HG03135 (cell line): ENCODE data around the gene MGLL.

Experiments
- ATAC-seq: cut with Tn5 transposase; IDR thresholded peaks from one replicate; pipeline ENCODE4 v1.9.1; 2021; ENCODE audit warnings: mild to moderate bottlenecking, moderate library complexity; ENCODE audit not compliant: unreplicated experiment

The MGLL gene

DNA sequence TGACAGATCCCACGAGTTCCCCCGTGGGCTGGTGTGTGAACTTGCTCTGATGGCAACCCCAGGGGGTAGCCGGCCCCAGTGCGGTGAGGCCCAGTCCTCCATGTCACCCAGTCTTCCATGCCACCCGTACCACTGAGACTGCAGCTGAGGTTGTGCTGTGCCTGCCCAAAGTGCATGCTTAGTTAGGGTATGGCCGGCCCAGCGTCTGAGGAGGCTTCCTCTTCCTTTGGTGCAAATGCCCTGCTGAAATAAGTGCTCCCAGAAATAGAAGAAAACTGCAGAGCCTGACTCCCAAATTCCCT, 31.5 kb downstream of the MGLL start:
- ATAC-seq: peak; percentile 20

DNA sequence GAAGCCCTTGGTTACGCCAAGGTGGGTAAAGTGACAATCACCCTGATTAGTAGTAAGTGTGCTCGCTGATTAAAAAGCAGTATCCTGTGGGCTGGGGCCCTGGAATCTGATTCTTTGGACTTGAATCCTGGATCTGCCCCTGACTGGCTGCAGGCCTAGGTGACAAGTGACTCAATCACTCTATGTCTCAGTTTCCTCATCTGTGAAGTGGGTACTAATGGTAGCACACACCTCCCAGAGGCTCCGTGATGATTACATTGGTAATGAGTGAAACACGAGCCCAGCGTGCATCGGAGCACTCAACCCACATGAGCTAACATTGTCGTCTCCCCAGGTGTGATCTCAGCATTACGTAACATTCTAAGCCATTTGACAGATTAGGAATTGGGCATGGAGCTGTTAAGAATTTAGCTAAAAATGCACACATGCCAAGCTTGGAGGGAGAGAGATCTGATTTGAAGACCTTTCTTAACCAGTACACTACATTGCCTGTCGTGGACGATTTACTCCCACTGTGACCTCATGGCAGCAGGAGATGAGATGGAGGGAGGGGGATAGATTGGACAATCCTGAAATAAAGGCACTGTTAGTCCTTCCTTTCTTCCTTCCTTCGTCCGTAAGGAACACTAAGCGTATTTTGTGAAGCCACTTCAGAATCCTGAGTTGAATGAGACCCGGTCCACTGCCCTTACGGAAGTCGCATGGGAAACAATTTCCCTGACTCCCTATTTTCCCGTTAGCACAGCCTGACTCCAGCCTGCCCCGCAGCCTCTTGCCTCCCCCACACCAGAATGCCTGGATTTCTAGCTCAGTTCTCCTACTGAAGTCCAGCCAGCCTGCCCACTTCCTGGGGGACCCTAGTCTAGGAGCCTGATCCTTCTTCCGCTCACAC, 32.1 kb downstream of the MGLL start:
- ATAC-seq: no peak

DNA sequence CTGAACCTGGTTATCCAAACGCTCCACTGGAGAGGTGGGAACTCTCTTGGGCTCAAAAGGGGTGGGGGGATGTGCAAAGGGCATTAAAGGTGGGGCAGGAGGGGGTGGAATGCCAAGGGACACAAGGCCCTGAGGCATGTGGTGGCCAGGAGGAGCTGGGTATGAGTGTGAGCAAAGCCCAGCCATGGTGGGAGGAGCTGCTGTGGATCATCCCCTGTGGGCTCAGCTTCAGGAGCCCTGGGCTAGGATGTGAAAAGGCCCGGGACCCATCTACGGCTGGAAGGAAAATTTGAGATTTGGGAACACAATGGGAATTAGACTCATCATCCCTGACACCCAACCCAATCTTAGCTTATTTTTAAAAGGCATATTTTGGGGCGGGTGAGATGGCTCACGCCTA, 33.3 kb downstream of the MGLL start:
- no peak for ATAC-seq

DNA sequence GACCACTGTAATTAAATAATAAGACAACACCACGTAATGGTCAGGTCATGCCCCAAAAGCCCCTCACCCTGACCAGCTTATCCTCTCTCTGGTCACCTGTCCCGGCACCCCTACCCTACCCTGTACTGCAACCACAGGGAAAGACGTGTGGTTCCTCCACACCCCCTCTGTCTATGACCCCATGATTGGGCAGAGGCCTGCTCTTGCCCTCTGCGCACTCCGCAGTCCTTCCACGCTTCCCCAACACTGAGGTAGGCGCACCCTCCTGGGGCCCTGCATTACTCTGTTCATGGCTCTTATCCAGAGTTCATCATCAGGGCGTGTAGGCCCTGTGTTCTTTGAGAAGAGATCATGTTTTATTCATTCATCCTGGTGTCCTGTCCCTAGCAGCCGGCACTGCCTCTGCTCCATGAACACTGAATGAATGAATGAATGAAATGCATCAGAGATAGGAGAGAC, 33.8 kb downstream of the MGLL start:
- ATAC-seq: no peak

DNA sequence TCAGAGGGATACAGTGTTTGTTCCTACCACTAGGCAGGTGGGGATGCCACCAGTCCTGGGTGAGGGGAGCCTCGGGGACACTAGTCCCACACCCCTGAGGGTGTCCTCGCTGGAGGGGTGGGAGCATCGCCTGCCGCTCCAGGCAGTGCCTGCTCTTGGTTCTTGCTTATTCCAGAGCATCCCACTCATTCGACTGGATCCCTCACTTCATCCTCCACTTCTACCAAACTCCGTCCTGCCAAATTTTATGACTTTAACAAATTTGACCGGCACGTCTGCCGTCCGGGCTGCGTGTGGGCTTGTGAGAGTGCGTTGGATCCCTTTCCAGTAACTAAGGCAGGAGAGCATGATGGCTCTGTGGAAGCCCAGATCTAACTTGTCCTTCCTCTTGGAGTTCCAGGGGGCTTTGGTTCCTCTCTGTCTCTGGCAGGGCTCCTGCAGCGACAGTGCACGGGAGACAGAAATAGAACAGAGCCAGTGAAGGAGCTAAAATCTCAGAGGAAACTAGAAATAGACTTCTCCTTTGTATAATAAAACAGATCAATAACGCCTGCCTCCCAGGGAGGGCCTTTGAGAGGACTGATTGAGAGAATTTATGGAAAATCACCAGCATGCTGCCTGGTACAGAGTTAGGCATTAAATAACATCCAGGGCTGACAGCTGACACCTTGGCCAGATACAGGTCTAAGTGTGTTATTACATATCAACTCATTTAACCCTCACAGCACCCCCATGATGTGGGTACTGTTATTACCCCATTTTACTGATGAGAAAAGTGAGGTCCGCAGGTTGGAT, 34.5 kb downstream of the MGLL start:
- no peak for ATAC-seq

DNA sequence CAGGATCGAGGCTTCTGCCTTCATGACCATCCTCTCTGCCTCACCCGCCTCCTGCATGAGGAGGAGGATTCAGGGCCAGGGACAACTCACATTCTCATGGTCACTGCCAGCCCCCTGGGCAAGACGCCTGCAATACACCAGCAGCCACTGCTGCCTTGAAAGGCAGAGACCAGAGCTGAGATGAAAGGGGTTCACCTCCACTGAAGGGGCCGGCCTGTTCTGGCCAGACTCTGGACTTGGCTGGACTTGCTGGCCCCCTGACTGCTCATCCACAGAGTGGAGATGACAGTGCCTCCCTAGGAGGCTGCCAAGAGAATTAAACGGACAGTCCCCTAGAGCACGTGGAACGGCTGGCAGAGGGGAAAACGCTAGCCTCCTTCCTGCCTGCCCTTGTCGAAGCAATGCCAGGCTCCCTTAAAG, 35.2 kb downstream of the MGLL start:
- ATAC-seq: no peak

DNA sequence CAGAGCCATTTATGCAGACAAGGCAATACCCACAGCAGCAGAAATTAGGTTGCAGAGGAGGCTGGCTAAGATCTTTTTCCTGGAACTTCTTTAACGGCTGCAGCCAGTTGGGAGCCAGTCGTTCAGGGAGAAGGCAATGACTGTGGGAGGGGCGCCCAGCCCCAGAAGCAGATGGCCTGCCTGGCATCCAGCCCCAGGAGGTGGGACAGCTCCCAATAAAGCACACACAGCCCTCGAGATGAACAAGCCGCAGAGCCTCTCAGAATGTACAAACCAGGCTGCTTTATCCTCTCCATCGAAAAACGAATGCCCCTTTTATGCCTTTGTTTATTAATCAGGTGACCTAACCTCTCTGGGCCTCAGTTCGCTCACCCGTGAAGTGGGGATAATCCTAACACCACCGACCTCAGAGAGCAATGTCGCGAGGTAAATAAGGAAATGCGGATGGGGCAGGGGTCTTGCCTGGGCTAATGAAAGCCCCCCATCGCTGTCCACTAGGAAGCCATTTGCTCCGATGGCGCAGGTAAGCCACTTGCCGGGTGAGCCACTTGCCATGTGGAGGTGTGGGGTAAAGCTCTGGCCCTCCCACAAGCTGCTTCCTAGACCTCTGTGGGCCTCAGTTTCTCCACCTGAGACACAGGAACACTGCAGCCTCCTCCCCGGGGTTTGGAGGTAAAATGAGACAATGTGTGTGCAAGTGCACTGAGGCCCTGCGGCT, 35.8 kb downstream of the MGLL start:
- no peak for ATAC-seq

DNA sequence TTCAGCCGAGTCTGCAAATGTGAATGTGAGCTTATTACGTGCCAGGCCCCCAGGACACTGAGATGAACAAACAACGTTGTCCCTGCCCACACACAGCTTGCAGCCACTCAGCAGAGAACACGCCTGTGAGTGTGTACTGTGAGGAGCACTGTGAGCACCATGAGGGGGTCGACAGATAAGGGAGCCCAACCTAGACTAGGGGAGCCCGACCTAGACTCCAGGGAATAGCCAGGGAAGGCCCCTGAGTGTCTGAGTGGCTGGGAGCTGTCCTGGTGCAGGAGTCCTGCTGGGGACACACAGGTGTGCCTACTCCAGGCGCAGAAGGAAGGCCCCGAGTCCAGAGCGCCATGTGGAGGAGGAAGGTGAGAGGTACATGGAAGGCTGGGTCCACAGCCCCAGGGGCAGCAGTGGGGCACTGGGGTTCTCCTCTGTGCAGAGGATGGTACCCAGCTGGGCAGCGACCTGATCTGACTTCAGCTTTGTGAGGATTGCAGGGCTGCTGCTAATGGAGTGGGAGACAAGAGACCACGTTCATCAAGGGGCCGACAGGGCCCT, 36.5 kb downstream of the MGLL start:
- ATAC-seq: no peak

DNA sequence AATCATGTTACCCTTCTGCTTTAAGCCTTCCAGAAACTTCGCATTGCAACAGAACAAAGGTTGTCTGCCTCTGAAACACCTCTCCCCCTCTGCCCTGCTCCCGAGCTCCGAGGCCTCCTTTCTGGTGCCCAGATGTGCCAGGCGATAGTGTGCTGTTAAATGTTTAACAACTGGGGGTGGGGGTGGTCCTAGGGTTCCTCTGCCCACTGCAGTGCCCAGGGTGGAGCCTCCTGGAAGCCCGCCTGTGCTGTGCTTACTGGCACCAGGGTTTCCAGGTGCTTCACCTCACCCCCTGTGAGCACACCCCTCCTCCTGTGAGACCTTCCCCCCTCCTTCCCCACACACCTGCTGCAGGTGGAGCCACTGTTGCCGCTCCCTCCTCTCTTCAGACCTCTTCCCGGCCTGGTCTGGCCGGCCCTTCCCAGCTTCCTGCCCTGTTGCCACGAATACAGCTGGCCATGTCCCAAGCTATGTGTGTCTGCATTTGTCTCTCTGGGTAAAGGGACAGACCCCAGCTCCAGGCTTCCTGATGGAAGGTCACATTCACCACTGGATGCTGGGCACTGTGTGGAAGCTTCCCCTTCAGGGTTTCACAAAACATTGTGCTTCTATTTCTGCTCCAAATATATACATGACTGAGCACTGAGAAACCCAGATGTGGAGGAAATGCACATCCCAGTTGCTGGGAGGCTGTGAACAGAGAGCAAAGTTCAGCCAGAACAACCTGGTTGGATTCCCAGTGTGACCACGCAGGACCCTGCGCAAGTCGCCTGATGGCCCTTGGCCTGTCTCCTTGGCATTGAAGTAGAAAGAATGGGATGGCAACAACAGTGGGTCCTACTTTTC, 37.2 kb downstream of the MGLL start:
- ATAC-seq: no peak

DNA sequence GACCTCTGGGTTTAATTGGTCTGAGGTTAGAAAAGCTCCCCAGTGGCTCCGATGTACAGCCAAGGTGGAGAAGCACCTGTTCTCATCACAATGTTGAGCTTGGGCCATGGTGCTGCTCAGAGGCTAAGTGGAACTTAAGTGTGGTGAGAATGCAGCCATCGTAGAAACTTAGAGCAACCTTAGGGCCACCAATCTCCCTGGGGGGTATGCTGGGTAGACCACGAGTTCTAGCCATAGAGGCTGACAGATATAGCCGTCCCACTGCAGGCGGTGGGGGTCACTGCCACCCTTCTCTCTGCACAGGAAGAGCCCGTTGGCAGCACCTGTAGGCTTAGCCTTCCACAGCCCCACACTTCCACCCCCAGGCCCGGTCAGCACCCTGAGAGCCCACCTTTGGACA, 38.0 kb downstream of the MGLL start:
- ATAC-seq: no peak

DNA sequence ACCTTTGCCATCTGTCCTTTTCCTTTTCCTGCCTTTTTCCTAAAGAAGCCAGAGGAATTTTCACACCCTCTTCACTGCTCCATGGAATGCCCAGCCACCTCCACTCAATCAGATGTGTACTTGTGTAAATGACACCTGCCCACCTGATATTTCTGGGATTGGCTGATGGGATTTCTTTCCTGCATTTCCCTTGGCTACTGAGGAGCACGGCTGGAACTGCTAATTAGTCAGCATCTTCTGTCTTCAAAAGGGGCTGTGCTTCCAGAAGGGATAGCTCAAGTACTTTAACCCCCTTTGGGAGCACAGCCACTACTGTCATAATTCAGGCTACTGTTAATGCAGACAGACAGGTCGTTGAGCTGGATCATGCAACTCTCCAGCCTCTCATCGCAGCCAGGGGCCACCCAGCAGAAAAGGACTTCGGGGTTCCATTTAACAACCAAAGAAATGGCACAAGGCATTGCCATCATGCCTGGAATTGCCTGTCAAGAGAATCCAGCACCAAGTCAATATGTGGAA, 38.6 kb downstream of the MGLL start:
- no peak for ATAC-seq

DNA sequence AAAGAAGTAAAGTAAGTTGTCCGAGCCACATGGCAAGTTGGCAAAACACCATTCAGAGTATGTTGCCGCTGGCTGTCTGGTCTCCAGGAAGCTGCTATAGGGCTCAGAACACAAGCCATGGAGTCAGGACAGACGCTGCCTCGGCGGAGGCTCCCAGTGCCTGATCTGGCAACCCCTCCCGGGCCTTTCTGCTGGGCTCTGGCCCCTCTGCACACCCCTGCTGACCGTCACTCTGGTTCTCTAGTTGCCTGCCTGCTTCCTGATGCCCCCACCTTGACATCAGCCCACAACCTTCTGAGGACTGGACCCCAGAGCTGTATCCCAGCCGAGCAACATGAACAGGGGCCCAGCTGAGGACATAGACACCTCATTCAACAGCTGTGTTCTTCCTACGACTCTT, 39.1 kb downstream of the MGLL start:
- no peak for ATAC-seq

DNA sequence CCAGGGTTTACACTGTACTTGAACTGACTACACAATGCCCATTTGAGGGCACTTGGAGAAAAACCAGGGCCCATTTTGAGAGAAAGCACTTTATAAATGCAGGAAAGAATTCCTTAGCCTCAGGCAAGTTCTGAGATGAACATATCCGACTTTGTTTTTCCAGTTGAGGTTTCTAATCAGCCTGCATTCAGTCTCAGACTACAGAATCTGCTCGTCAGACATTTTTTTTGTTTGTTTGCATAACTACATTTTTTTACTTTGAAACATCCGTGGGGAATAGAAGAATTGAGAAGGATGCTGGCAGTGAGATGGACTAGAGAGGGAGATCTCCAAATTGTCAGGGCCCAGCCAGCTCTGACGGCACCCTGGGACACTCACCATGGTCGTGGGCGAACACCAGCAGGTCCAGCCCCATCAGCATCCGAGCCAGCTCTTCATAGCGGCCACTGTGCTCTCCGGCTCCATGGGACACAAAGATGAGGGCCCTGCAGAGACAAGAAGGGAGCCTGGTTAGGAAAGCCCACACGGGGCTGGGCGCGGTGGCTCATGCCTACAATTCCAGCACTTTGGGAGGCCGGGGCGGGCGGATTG, 40.8 kb downstream of the MGLL start:
- ATAC-seq: no peak

DNA sequence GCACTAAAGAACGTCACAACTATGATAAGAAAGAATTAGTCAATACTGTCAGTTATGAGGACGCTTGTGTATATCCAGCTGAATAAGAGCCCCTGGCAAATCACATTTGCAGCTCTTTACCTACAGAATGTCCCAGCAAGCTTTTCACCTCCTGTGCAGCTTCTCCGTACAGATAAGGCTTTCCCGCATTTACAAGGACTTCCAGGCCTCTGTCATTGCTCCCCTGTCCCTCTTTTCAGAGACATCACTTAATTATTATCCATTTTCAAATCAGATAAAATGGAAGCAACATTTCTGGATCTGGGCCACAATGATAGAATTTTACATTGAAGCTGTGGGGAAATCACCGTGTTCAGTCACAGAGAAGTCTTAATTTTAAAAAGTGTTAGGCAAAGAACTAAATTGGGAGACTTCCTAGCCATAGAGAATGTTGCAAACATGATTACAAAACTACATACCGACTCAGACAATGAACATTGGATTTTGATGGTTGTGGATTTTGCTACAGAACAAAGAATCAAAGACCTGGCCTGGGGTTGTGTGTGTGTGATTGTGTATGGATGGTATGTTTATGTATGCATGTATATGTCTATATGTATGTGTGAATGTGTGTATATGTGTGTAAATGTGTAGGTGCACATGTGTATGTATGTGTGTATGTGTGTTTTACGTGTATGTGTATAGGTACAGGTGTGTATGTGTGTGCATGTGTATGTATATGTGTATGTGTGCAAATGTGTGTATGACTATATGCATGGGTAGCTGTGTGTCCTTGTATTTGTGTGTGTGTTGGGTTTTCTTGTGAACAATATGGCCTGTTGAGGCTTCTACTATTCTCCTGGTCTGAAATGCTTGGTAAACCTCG, 41.5 kb downstream of the MGLL start:
- no peak for ATAC-seq

DNA sequence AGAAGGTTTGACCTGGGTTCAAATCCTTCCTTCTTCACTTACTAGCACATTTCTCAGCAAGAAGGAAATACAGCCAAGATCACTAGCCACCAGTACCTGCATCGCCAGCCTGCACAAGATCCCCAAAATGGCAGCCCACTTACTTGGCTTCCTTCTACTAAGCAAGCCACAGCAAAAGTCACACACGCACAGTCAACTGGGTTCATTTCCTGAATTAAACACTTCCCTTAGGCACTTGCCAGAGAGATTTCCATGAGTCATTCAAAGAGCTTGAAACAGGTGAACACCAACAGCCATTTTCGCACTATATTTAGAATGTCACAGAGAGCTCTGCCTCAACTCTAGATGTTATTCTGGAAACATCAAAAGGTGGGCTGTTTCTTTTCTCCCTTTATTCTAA, 42.6 kb downstream of the MGLL start:
- ATAC-seq: no peak

DNA sequence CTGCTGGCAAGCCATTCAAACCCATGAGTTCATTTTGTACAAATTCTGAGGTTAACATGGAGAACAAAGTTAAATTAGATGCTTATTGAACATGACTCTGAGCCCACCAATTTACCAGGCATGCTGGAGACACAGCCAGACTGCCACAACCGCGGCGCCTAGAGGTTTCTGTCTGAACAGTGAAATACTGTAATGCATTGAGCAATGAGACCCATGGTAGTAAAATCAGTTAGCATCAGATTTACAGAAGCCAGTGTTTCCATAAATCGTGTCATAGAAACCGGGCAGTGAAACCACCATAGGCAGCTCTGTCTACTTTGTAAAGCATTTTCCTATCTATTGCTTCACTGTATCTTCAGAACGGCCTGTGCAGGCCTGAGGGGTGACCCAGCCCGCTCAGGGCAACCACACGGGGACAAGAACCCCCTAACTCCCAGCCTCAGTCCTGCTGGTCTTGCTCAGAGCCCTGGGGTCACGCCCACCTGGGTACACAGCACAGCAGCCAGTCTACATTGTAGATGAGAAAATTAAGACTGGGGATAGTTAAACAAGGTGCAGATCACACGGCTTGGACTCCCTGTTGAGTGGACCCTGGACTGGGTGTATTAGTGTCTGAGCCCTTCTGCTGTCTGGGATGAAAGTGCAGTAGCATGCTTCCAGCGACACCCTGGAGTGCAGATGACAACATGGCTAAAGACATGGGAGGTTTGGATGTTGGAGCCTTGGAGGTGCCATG, 44.2 kb downstream of the MGLL start:
- no peak for ATAC-seq

DNA sequence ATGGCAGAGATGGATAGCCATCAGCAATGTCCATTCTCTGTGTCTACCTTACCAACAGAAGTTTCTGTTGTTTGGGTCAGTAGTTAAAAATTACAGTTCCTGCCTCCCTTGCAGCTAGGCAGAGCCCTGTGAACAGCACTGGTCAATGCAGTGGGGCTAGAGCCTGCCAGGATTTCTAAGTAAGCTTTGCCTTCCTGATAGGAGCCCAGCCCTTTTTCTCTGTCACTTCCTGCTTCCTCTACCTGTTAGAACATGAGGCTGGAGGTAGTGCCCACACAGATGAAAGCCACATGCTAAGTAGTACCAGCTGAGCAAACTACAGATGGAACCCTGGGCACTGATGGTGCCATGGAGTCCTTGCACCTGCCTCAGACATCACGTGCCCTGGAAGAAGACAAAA, 45.0 kb downstream of the MGLL start:
- no peak for ATAC-seq

DNA sequence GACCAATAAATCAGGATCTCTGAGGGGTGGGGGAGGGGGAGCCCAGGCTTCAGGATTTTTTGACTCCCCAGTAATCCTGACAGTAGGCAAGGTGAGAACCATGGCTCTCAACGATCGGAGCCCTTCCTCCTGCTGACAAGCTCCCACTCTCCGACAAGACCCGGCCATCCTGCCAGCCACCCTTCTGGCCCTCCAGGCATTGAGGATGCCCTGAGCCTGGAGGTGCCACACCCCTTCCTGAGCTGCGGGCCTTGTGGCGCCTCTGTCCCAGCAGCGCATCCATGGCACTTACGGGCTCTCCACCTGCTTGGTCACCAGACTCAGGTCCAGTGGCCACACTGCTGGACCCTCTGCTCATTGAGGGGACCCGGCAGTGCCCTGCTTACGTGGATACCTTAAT, 46.0 kb downstream of the MGLL start:
- no peak for ATAC-seq
